K562 (cell line): ENCODE data around the gene UCK1.

ENCODE experiments used
- HDAC6 ChIP-seq: IDR thresholded peaks from 2 replicates; pipeline ENCODE4 v1.6.1; 2012; ENCODE audit warnings: low read depth, mild to moderate bottlenecking, control low read depth, inconsistent platforms, low read length, moderate library complexity
- HNRNPL ChIP-seq: fragments of 200-400 bp; formaldehyde crosslinking; IDR thresholded peaks from 2 replicates; pipeline ENCODE4 v1.6.1; 2017; ENCODE audit warnings: low read depth, mild to moderate bottlenecking, low read length
- ZBED1 ChIP-seq: IDR thresholded peaks from 2 replicates; pipeline ENCODE4 v1.6.1; 2014

GRCh38 chr9:131500939-131501541, 30.0 kb downstream of the UCK1 start:
- TF ChIP-seq HNRNPL (no peak), HDAC6 (no peak), ZBED1 (no peak)
